Breast epithelium (tissue), 3 donors: ENCODE measurements around the gene CARD9.

Experiments
- POLR2A ChIP-seq: fragments of 450-650 bp; IDR thresholded peaks from one replicate; pipeline ENCODE4 v1.6.1; 2016; ENCODE audit warnings: antibody characterized with exemption, mild to moderate bottlenecking, moderate library complexity
- POLR2AphosphoS5 ChIP-seq, 3 donors: sonication (generic); formaldehyde crosslinking; IDR thresholded peaks; one replicate each; pipeline ENCODE4 v1.6.1; 2017; ENCODE audit warnings: antibody characterized with exemption in 3 of 3
- TF ChIP-seq, protein P1 (sequence below), 3 donors: fragments of 450-650 bp; IDR thresholded peaks; one replicate each; pipeline ENCODE4 v1.5.1; 2016 to 2017; ENCODE audit warnings: antibody characterized with exemption in 3 of 3, mild to moderate bottlenecking in 3 of 3, moderate library complexity in 3 of 3

DNA sequence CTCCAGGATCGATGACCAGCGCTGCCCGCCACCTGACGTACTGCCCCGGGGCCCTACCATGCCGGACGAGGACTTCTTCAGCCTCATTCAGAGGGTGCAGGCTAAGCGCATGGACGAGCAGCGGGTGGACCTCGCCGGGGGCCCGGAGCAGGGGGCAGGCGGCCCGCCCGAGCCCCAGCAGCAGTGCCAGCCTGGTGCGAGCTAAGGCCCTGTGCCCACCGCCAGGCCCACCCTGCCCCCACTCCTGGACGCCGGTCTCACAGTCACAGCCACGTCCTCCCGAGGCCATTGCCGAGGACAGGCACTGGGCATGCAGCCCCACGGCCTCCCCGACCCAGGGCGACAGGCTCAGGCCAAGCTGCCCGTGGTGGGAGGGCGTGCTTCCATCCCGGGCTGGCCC lies 15.5 kb downstream of the CARD9 start:
- TF ChIP-seq POLR2A (no peak), POLR2AphosphoS5 (IDR thresholded peaks at IDR 0.05) (no peak)
- TF ChIP-seq, protein P1, sequence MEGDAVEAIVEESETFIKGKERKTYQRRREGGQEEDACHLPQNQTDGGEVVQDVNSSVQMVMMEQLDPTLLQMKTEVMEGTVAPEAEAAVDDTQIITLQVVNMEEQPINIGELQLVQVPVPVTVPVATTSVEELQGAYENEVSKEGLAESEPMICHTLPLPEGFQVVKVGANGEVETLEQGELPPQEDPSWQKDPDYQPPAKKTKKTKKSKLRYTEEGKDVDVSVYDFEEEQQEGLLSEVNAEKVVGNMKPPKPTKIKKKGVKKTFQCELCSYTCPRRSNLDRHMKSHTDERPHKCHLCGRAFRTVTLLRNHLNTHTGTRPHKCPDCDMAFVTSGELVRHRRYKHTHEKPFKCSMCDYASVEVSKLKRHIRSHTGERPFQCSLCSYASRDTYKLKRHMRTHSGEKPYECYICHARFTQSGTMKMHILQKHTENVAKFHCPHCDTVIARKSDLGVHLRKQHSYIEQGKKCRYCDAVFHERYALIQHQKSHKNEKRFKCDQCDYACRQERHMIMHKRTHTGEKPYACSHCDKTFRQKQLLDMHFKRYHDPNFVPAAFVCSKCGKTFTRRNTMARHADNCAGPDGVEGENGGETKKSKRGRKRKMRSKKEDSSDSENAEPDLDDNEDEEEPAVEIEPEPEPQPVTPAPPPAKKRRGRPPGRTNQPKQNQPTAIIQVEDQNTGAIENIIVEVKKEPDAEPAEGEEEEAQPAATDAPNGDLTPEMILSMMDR (IDR thresholded peaks at IDR 0.05) = no peak
